H9 (cell line): ENCODE measurements around the gene AATK. TPM values are rescaled to one million over a fixed set of nuclear protein-coding genes. Genes with fewer than 3 reads are reported as not detected.

ENCODE experiments used
- DNase-seq: peaks from one replicate; pipeline ENCODE4 v3.0.0-alpha.2; 2017
- H2AFZ ChIP-seq: one replicate; pipeline ENCODE4 v1.6.1; 2013; ENCODE audit warnings: mild to moderate bottlenecking, low read length, control low read depth, moderate library complexity
- H2AK5ac ChIP-seq: 2 replicates; pipeline ENCODE4 v1.6.1; 2013; ENCODE audit warnings: low read length, control low read depth, mixed read lengths; ENCODE audit not compliant: insufficient read length
- H2BK120ac ChIP-seq: one replicate; pipeline ENCODE4 v1.6.1; 2013; ENCODE audit warnings: low read depth, mild to moderate bottlenecking, low read length, control low read depth, inconsistent platforms; ENCODE audit not compliant: poor library complexity, severe bottlenecking
- H2BK12ac ChIP-seq: 2 replicates; pipeline ENCODE4 v1.6.1; 2013; ENCODE audit warnings: low read length, control low read depth, mixed read lengths, low read depth; ENCODE audit not compliant: insufficient read length
- H2BK15ac ChIP-seq: 2 replicates; pipeline ENCODE4 v1.6.1; 2013; ENCODE audit warnings: low read depth, low read length, control low read depth
- H2BK20ac ChIP-seq: one replicate; pipeline ENCODE4 v1.6.1; 2013; ENCODE audit warnings: low read depth, mild to moderate bottlenecking, low read length, control low read depth, inconsistent platforms; ENCODE audit not compliant: poor library complexity, severe bottlenecking
- H2BK5ac ChIP-seq: 2 replicates; pipeline ENCODE4 v1.6.1; 2013; ENCODE audit warnings: low read length, control low read depth, mixed read lengths; ENCODE audit not compliant: insufficient read length
- H3K14ac ChIP-seq: 2 replicates; pipeline ENCODE4 v1.6.1; 2013; ENCODE audit warnings: low read length, control low read depth; ENCODE audit not compliant: insufficient read depth
- H3K18ac ChIP-seq: 2 replicates; pipeline ENCODE4 v1.6.1; 2013; ENCODE audit warnings: low read depth, mild to moderate bottlenecking, mixed read lengths, low read length, control low read depth; ENCODE audit not compliant: insufficient read length
- H3K23ac ChIP-seq: 2 replicates; pipeline ENCODE4 v1.6.1; 2013; ENCODE audit warnings: low read length, control low read depth, mixed read lengths, low read depth; ENCODE audit not compliant: insufficient read length
- H3K23me2 ChIP-seq: 2 replicates; pipeline ENCODE4 v1.6.1; 2013; ENCODE audit warnings: low read depth, mild to moderate bottlenecking, mixed read lengths, low read length, control low read depth; ENCODE audit not compliant: insufficient read length, poor library complexity, severe bottlenecking
- H3K27ac ChIP-seq: 2 replicates; pipeline ENCODE4 v1.5.1; 2013; ENCODE audit warnings: low read length, control low read depth, mixed read lengths, low read depth; ENCODE audit not compliant: insufficient read length
- H3K27me3 ChIP-seq: 2 replicates; pipeline ENCODE4 v1.6.1; 2013; ENCODE audit warnings: low read length, control low read depth, inconsistent platforms; ENCODE audit not compliant: insufficient read depth
- H3K4ac ChIP-seq: 2 replicates; pipeline ENCODE4 v1.6.1; 2013; ENCODE audit warnings: low read depth, mild to moderate bottlenecking, control low read depth, inconsistent platforms, low read length, moderate library complexity
- H3K4me1 ChIP-seq: 2 replicates; pipeline ENCODE4 v1.6.1; 2013; ENCODE audit warnings: low read length, control low read depth, inconsistent platforms; ENCODE audit not compliant: insufficient read depth
- H3K4me2 ChIP-seq: 2 replicates; pipeline ENCODE4 v1.6.1; 2013; ENCODE audit warnings: low read length, control low read depth, mixed read lengths; ENCODE audit not compliant: insufficient read length, insufficient read depth
- H3K56ac ChIP-seq: 2 replicates; pipeline ENCODE4 v1.6.1; 2013; ENCODE audit warnings: low read depth, mild to moderate bottlenecking, mixed read lengths, low read length, control low read depth; ENCODE audit not compliant: insufficient read length
- H3K79me1 ChIP-seq: 2 replicates; pipeline ENCODE4 v1.6.1; 2013; ENCODE audit warnings: low read depth, mild to moderate bottlenecking, moderate library complexity, low read length, control low read depth, inconsistent platforms; ENCODE audit not compliant: insufficient read depth, poor library complexity, severe bottlenecking
- H3K79me2 ChIP-seq: 2 replicates; pipeline ENCODE4 v1.6.1; 2013; ENCODE audit warnings: low read length, control low read depth, inconsistent platforms; ENCODE audit not compliant: insufficient read depth
- H3K9ac ChIP-seq: 2 replicates; pipeline ENCODE4 v1.6.1; 2013; ENCODE audit warnings: low read length, control low read depth, mixed read lengths; ENCODE audit not compliant: insufficient read length; ENCODE audit errors: extremely low read depth
- H3K9me3 ChIP-seq: one replicate; pipeline ENCODE4 v1.6.1; 2013; ENCODE audit warnings: low read depth, low read length, inconsistent platforms; ENCODE audit not compliant: control insufficient read depth
- H3T11ph ChIP-seq: one replicate; pipeline ENCODE4 v1.6.1; 2013; ENCODE audit warnings: mild to moderate bottlenecking, low read length, control low read depth, inconsistent platforms
- H4K20me1 ChIP-seq: one replicate; pipeline ENCODE4 v1.6.1; 2013; ENCODE audit not compliant: control insufficient read depth, insufficient read length, insufficient read depth
- H4K5ac ChIP-seq: 2 replicates; pipeline ENCODE4 v1.6.1; 2013; ENCODE audit warnings: low read depth, mild to moderate bottlenecking, mixed read lengths, low read length, control low read depth; ENCODE audit not compliant: insufficient read length
- H4K8ac ChIP-seq: replicated peaks from 2 replicates; pipeline ENCODE4 v1.6.1; 2013; ENCODE audit warnings: low read length, control low read depth, mixed read lengths, low read depth; ENCODE audit not compliant: insufficient read length
- H4K91ac ChIP-seq: 2 replicates; pipeline ENCODE4 v1.6.1; 2013; ENCODE audit warnings: low read depth, mild to moderate bottlenecking, moderate library complexity, mixed read lengths, low read length, control low read depth; ENCODE audit not compliant: insufficient read length
- H3K27ac Mint-ChIP-seq, 3 experiments: 2 replicates in 2 of 3; 3 replicates in 1 of 3; pipeline ENCODE4 v1.8.0; 2020 to 2021; ENCODE audit warnings: mixed read lengths in 3 of 3, mild to moderate bottlenecking in 1 of 3, moderate library complexity in 1 of 3
- H3K27me3 Mint-ChIP-seq: 2 replicates; pipeline ENCODE4 v1.8.0; 2021; ENCODE audit warnings: low read depth, mild to moderate bottlenecking, moderate library complexity, mixed read lengths
- H3K36me3 Mint-ChIP-seq, 3 experiments: 2 replicates in 2 of 3; 3 replicates in 1 of 3; pipeline ENCODE4 v1.8.0; 2020 to 2021; ENCODE audit warnings: low read depth in 3 of 3, mixed read lengths in 3 of 3; ENCODE audit not compliant: insufficient read depth in 1 of 3
- H3K4me1 Mint-ChIP-seq, 2 experiments: 2 replicates each; pipeline ENCODE4 v1.8.0; 2020; ENCODE audit warnings: mixed read lengths in 2 of 2
- H3K4me3 Mint-ChIP-seq, 2 experiments: 2 replicates in 1 of 2; 3 replicates in 1 of 2; pipeline ENCODE4 v1.8.0; 2020 to 2021; ENCODE audit warnings: mild to moderate bottlenecking in 2 of 2, mixed read lengths in 2 of 2, moderate library complexity in 1 of 2
- H3K9me3 Mint-ChIP-seq, 2 experiments: 2 replicates in 1 of 2; 3 replicates in 1 of 2; pipeline ENCODE4 v1.8.0; 2020; ENCODE audit warnings: mild to moderate bottlenecking in 2 of 2, mixed read lengths in 2 of 2, moderate library complexity in 1 of 2
- CTCF ChIP-seq: fragments of 200-600 bp; sonication (generic); conservative IDR thresholded peaks from 3 replicates; pipeline ENCODE4 v1.8.0; 2021; ENCODE audit warnings: antibody characterized with exemption, mild to moderate bottlenecking
- WGBS: extraction: QIAGEN DNeasy Blood & Tissue Kit; methylation state at CpG from one replicate; pipeline ENCODE4 v1.1.7; 2013; ENCODE audit warnings: missing lambda C conversion rate, low lambda C conversion rate, mixed read lengths; ENCODE audit not compliant: insufficient read length; ENCODE audit errors: extremely low coverage; 5-methylcytosine and 5-hydroxymethylcytosine counted together
- total RNA-seq: library from RNA; stranded (reverse); gene quantifications from 2 replicates; pipeline ENCODE4 v1.2.1, GENCODE V29; 2021

Gene AATK
- total RNA-seq, 1 experiment from 2014 or later: 2.4 TPM

GRCh38 chr17:81158688-81159590, 7.1 kb downstream of the AATK start:
- no peak overlapping the region for H4K5ac ChIP-seq
- no peak overlapping the region for H3K18ac ChIP-seq
- Mint-ChIP-seq H3K4me1 (no peaks in the 10 kb centered on the region), H3K36me3 (no peaks in the 10 kb centered on the region), H3K9me3 (no peaks in the 10 kb centered on the region), H3K27me3 (0 out of 2 replicates have a peak, but pooled peaks cover 2% of the 10 kb centered on the region), H3K4me3 (no peak overlapping the region), H3K27ac (0 out of 7 replicates have a peak overlapping the region, but pooled peaks of 1 of the 3 experiments have one; percentile 68)
- no peaks in the 10 kb centered on the region for H4K20me1 ChIP-seq
- H3K4me2 ChIP-seq: no peak overlapping the region
- no peak overlapping the region for H2AFZ ChIP-seq
- H3K23me2 ChIP-seq: no peaks in the 10 kb centered on the region
- no peak overlapping the region; the same call in 1 of the 2 replicates for H3K14ac ChIP-seq
- no peak overlapping the region for H2BK5ac ChIP-seq
- no peak overlapping the region for H2BK12ac ChIP-seq
- no peak overlapping the region for H3K27ac ChIP-seq
- H3K79me2 ChIP-seq: no peaks in the 10 kb centered on the region
- no peak overlapping the region for H4K8ac ChIP-seq
- H2BK120ac ChIP-seq: no peak overlapping the region
- no peak for TF ChIP-seq CTCF
- no peak overlapping the region for H3K56ac ChIP-seq
- no peak overlapping the region for H3K9ac ChIP-seq
- H2BK15ac ChIP-seq: no peak overlapping the region
- no peaks in the 10 kb centered on the region for H3K4me1 ChIP-seq
- no CpG with 5 or more reads among the region's 43 CpGs for WGBS
- H3K23ac ChIP-seq: no peak overlapping the region
- no peak overlapping the region for H2BK20ac ChIP-seq
- H3K27me3 ChIP-seq: no peaks in the 10 kb centered on the region
- no peak overlapping the region for H3K4ac ChIP-seq
- no peak overlapping the region for H4K91ac ChIP-seq
- no peaks in the 10 kb centered on the region for H3K79me1 ChIP-seq
- H2AK5ac ChIP-seq: no peak overlapping the region
- DNase-seq: no peak
- no peaks in the 10 kb centered on the region for H3K9me3 ChIP-seq
- no peak overlapping the region for H3T11ph ChIP-seq
